Posterior cingulate gyrus (tissue), 11 donors: ENCODE measurements around the gene UBTF.
A peak's percentile ranks its signal among the peaks of the same experiment; 100 is the strongest.

Experiments used
- DNase-seq, 10 donors: peaks; one replicate each; pipeline versions ENCODE4 v3.0.0 to v3.0.0-alpha.2; 2020 to 2021; ENCODE audit warnings: mixed read lengths in 3 of 10
- intact Hi-C: fragments of 100-400 bp; cut with DNase I; formaldehyde crosslinking; loops from one replicate; pipeline ENCODE4 v1.15.1; 2023

UBTF gene

GRCh38 chr17:44176671-44177501, 42.6 kb downstream of the UBTF start:
- DNase-seq = peak in 2 of 10 donors; percentile 53 to 70
- intact Hi-C loops = no loop called here

GRCh38 chr17:44176257-44176656, 43.2 kb downstream of the UBTF start:
- intact Hi-C loops = no loop called here
- no peak for DNase-seq

- intact Hi-C loops = no loop called here
- DNase-seq = no peak
Observed at GRCh38 chr17:44174427-44174826, 45.0 kb downstream of the UBTF start.

GRCh38 chr17:44171931-44172455, 47.5 kb downstream of the UBTF start:
- peak in 1 of 10 donors; percentile 79 for DNase-seq
- intact Hi-C loops = no loop called here

- intact Hi-C loops = no loop called here
- DNase-seq = peak in 3 of 10 donors; percentile 33 to 82 (median 78)
Observed at GRCh38 chr17:44170499-44171201, 48.8 kb downstream of the UBTF start, which contains the start of gene ASB16. ASB16 (plus strand) TSS chr17:44170704; CDS start chr17:44170790, 86 bp downstream.

- intact Hi-C loops = no loop called here
- DNase-seq = no peak
Observed at GRCh38 chr17:44170135-44170498, 49.4 kb downstream of the UBTF start.

- DNase-seq = peak in 3 of 10 donors; percentile 51 to 71 (median 64)
- intact Hi-C loops = no loop called here
Observed at GRCh38 chr17:44167181-44167861, 52.2 kb downstream of the UBTF start.

- intact Hi-C loops = no loop called here
- DNase-seq = no peak
Observed at GRCh38 chr17:44164476-44164875, 55.0 kb downstream of the UBTF start.

- intact Hi-C loops = no loop called here
- peak in 1 of 10 donors; percentile 31 for DNase-seq
Observed at GRCh38 chr17:44159519-44160210, 59.8 kb downstream of the UBTF start.

GRCh38 chr17:44155488-44155887, 64.0 kb downstream of the UBTF start:
- DNase-seq = peak in 1 of 10 donors; percentile 8
- intact Hi-C loops = no loop called here
